ENCODE measurements around the gene OR56A4.
A peak's percentile ranks its signal among the peaks of the same experiment; 100 is the strongest.

Gene OR56A4

GRCh38 chr11:6030708-6031405, 24.1 kb upstream of the OR56A4 start, which contains the start of gene OR56A1:
Gene OR56A1 (minus strand): TSS chr11:6030758. CDS start chr11:6027692, 3,066 bp downstream.
- Histone ChIP-seq H3K27ac (ENCODE audit: poor library complexity, severe bottlenecking) (no peak within 1 kb of the TSS), H3K9me3 (ENCODE audit: severe bottlenecking) (no peaks in the 10 kb centered on the region), H3K36me3 (ENCODE audit: low read depth) (no peaks in the 10 kb centered on the region), H3K27me3 (ENCODE audit: insufficient read depth, poor library complexity, severe bottlenecking) (no peaks in the 10 kb centered on the region), H3K4me1 (ENCODE audit: insufficient read depth, poor library complexity, severe bottlenecking) (no peaks in the 10 kb centered on the region), H3K4me3 (ENCODE audit: severe bottlenecking) (no peak within 1 kb of the TSS)
- no peak for DNase-seq (ENCODE audit: low spot score)
- no peak for ATAC-seq (ENCODE audit: low read depth)
- no peak for TF ChIP-seq CTCF (IDR thresholded peaks at IDR 0.05; ENCODE audit: poor library complexity, severe bottlenecking)

- H3K9me3 ChIP-seq (ENCODE audit: severe bottlenecking) = no peaks in the 10 kb centered on the region
- ATAC-seq (ENCODE audit: low read depth) (no peak), DNase-seq (ENCODE audit: low spot score) (no peak)
- no peaks in the 10 kb centered on the region for H3K36me3 ChIP-seq (ENCODE audit: low read depth)
- H3K4me3 ChIP-seq (ENCODE audit: severe bottlenecking) = no peak overlapping the region
- TF ChIP-seq CTCF (IDR thresholded peaks at IDR 0.05; ENCODE audit: poor library complexity, severe bottlenecking) = no peak
- H3K27ac ChIP-seq (ENCODE audit: poor library complexity, severe bottlenecking) = no peak overlapping the region
- H3K4me1 ChIP-seq (ENCODE audit: insufficient read depth, poor library complexity, severe bottlenecking) = no peaks in the 10 kb centered on the region
- peaks cover 3% of the 10 kb centered on the region for H3K27me3 ChIP-seq (ENCODE audit: insufficient read depth, poor library complexity, severe bottlenecking)
Observed at GRCh38 chr11:6027501-6027900, 20.8 kb upstream of the OR56A4 start.

- no peaks in the 10 kb centered on the region for H3K4me1 ChIP-seq (ENCODE audit: insufficient read depth, poor library complexity, severe bottlenecking)
- no peaks in the 10 kb centered on the region for H3K9me3 ChIP-seq (ENCODE audit: severe bottlenecking)
- ATAC-seq (ENCODE audit: low read depth) = no peak
- H3K27ac ChIP-seq (ENCODE audit: poor library complexity, severe bottlenecking) = no peak overlapping the region
- H3K36me3 ChIP-seq (ENCODE audit: low read depth) = no peaks in the 10 kb centered on the region
- H3K4me3 ChIP-seq (ENCODE audit: severe bottlenecking) = no peak overlapping the region
- peaks cover 3% of the 10 kb centered on the region for H3K27me3 ChIP-seq (ENCODE audit: insufficient read depth, poor library complexity, severe bottlenecking)
- DNase-seq (ENCODE audit: low spot score) = no peak
- TF ChIP-seq CTCF (IDR thresholded peaks at IDR 0.05; ENCODE audit: poor library complexity, severe bottlenecking) = no peak
Observed at GRCh38 chr11:6025056-6025455, 18.3 kb upstream of the OR56A4 start.

GRCh38 chr11:6022956-6023355, 16.2 kb upstream of the OR56A4 start:
- Histone ChIP-seq H3K36me3 (ENCODE audit: low read depth) (no peaks in the 10 kb centered on the region), H3K9me3 (ENCODE audit: severe bottlenecking) (no peaks in the 10 kb centered on the region), H3K27me3 (ENCODE audit: insufficient read depth, poor library complexity, severe bottlenecking) (peaks cover 3% of the 10 kb centered on the region), H3K27ac (ENCODE audit: poor library complexity, severe bottlenecking) (no peak overlapping the region), H3K4me1 (ENCODE audit: insufficient read depth, poor library complexity, severe bottlenecking) (no peaks in the 10 kb centered on the region), H3K4me3 (ENCODE audit: severe bottlenecking) (no peak overlapping the region)
- ATAC-seq (ENCODE audit: low read depth) (peak; percentile 59; the same call in 1 of the 3 replicates), DNase-seq (ENCODE audit: low spot score) (no peak)
- TF ChIP-seq CTCF (IDR thresholded peaks at IDR 0.05; ENCODE audit: poor library complexity, severe bottlenecking) = peak; percentile 56

GRCh38 chr11:6013042-6013441, 6.3 kb upstream of the OR56A4 start:
- Histone ChIP-seq H3K27me3 (ENCODE audit: insufficient read depth, poor library complexity, severe bottlenecking) (peaks cover 5% of the 10 kb centered on the region), H3K4me1 (ENCODE audit: insufficient read depth, poor library complexity, severe bottlenecking) (no peaks in the 10 kb centered on the region), H3K4me3 (ENCODE audit: severe bottlenecking) (no peak overlapping the region), H3K27ac (ENCODE audit: poor library complexity, severe bottlenecking) (no peak overlapping the region), H3K36me3 (ENCODE audit: low read depth) (no peaks in the 10 kb centered on the region), H3K9me3 (ENCODE audit: severe bottlenecking) (no peaks in the 10 kb centered on the region)
- ATAC-seq (ENCODE audit: low read depth) = no peak
- TF ChIP-seq CTCF (IDR thresholded peaks at IDR 0.05; ENCODE audit: poor library complexity, severe bottlenecking) = no peak
- no peak for DNase-seq (ENCODE audit: low spot score)
